Measurements from ENCODE around the gene NCKAP5.

NCKAP5 gene

DNA sequence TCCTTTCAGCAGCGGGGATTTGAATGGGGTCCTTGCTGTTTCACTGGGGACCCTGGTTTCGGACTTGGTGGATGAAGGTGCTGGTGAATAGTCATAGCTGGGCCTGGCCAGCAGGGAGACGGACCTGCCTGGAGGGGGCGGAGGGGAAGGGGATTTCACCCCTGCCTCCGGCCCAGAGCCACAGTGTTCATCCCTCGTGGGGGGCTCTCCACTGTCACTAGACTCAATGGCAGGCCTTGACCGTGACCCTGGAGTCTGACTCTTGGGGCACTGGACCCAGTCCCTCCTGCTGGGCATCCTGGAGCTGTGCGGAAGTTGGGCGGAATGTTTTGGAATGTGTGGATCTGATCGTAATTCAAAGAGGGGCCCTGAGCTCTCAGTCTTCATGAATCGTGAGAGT, 784.4 kb downstream of the NCKAP5 start:
- no peak for DNase-seq (ENCODE audit: extremely low spot score)
- POLR2A ChIA-PET, result no interaction called here
- CTCF ChIA-PET, result no interaction called here
- TF ChIP-seq CTBP1 (IDR thresholded peaks at IDR 0.05; ENCODE audit: borderline replicate concordance) (no peak), L3MBTL2 (conservative IDR thresholded peaks at IDR 0.05) (no peak), FOXA1 (IDR thresholded peaks at IDR 0.05) (no peak), SP1 (IDR thresholded peaks at IDR 0.05) (no peak), ARNT (IDR thresholded peaks at IDR 0.05) (no peak), LEF1 (IDR thresholded peaks at IDR 0.05; ENCODE audit: borderline replicate concordance) (no peak), FOXK2 (IDR thresholded peaks at IDR 0.05) (no peak), NFRKB (IDR thresholded peaks at IDR 0.05) (no peak), ZNF384 (IDR thresholded peaks at IDR 0.05) (no peak), TARDBP (IDR thresholded peaks at IDR 0.05) (no peak), ELF4 (IDR thresholded peaks at IDR 0.05) (no peak)

DNA sequence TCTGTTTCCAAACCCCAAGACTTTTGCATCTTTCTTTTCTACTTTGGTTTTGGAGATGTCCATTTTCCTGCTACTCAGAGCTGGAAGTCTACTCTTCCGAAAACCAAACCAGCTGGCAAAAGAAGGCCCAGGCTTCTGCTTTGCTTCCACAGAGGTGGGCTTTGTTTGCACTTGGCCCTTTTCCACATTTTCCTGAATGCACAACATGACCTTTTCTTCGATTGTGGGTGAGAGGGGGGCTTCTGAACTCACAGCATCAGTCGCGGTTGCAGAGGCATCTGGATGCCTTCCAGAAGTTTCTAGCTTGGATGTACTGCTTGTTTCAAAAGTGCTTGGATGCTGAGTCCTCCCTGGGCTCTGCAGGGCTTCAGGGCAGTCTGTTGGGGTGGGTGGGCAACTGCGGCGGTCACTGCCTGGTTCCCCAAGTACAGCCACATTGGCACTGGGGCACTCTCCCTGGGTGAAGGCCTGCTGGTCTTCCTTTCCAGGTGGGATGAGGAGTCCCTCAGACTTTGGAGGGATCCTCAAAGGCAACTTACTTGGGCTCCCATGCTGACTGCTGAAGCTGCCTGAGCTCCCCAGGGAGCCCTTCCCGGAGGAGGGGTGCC, 786.0 kb downstream of the NCKAP5 start:
- no peak for TF ChIP-seq CTBP1 (IDR thresholded peaks at IDR 0.05; ENCODE audit: borderline replicate concordance)
- no peak for TF ChIP-seq BHLHE40 (IDR thresholded peaks at IDR 0.05; ENCODE audit: borderline replicate concordance)
- TF ChIP-seq ELF4 (IDR thresholded peaks at IDR 0.05), result no peak
- TF ChIP-seq SP1 (IDR thresholded peaks at IDR 0.05), result no peak
- TF ChIP-seq, protein P1, sequence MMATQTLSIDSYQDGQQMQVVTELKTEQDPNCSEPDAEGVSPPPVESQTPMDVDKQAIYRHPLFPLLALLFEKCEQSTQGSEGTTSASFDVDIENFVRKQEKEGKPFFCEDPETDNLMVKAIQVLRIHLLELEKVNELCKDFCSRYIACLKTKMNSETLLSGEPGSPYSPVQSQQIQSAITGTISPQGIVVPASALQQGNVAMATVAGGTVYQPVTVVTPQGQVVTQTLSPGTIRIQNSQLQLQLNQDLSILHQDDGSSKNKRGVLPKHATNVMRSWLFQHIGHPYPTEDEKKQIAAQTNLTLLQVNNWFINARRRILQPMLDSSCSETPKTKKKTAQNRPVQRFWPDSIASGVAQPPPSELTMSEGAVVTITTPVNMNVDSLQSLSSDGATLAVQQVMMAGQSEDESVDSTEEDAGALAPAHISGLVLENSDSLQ (IDR thresholded peaks at IDR 0.05), result no peak
- TF ChIP-seq TARDBP (IDR thresholded peaks at IDR 0.05), result no peak
- no peak for TF ChIP-seq ZNF384 (IDR thresholded peaks at IDR 0.05)
- no peak for TF ChIP-seq SUZ12 (IDR thresholded peaks at IDR 0.05)
- TF ChIP-seq NFRKB (IDR thresholded peaks at IDR 0.05), result no peak
- TF ChIP-seq L3MBTL2 (conservative IDR thresholded peaks at IDR 0.05), result no peak
- TF ChIP-seq FOXM1 (IDR thresholded peaks at IDR 0.05; ENCODE audit: borderline replicate concordance), result no peak
- no peak for TF ChIP-seq FOXK2 (IDR thresholded peaks at IDR 0.05)
- no peak for TF ChIP-seq FOXA1 (IDR thresholded peaks at IDR 0.05)
- no peak for TF ChIP-seq HDGF (IDR thresholded peaks at IDR 0.05; ENCODE audit: borderline replicate concordance)
- no peak for TF ChIP-seq ARNT (IDR thresholded peaks at IDR 0.05)
- no peak for DNase-seq (ENCODE audit: extremely low spot score)
- POLR2A ChIA-PET, result no interaction called here
- CTCF ChIA-PET, result no interaction called here

DNA sequence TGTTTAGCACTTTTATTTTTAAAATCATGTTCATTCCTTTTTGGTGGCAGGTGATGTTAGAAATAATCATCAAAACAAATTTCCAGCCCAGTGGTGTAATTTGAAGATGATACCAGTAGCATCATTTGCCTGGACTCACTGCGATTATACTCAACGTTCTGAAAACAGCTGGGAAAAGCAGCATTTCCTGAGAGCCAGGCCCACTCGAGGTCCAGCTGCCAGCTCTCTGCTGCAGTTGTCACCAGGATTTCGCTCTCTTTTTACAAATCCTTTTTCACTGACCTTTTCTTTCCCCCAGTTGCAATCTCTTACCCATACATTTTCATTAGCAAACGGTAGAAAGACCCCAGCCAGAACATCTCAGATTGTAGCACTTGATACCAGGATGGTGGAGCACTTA, 787.6 kb downstream of the NCKAP5 start:
- TF ChIP-seq FOXK2 (IDR thresholded peaks at IDR 0.05), result no peak
- TF ChIP-seq, protein P1 (IDR thresholded peaks at IDR 0.05), result no peak
- TF ChIP-seq ELF4 (IDR thresholded peaks at IDR 0.05), result no peak
- no peak for TF ChIP-seq TARDBP (IDR thresholded peaks at IDR 0.05)
- no peak for TF ChIP-seq ZNF384 (IDR thresholded peaks at IDR 0.05)
- TF ChIP-seq BHLHE40 (IDR thresholded peaks at IDR 0.05; ENCODE audit: borderline replicate concordance), result no peak
- TF ChIP-seq FOXM1 (IDR thresholded peaks at IDR 0.05; ENCODE audit: borderline replicate concordance), result no peak
- no peak for TF ChIP-seq ARNT (IDR thresholded peaks at IDR 0.05)
- TF ChIP-seq L3MBTL2 (conservative IDR thresholded peaks at IDR 0.05), result no peak
- no peak for TF ChIP-seq SUZ12 (IDR thresholded peaks at IDR 0.05)
- TF ChIP-seq CTBP1 (IDR thresholded peaks at IDR 0.05; ENCODE audit: borderline replicate concordance), result no peak
- no peak for TF ChIP-seq HDGF (IDR thresholded peaks at IDR 0.05; ENCODE audit: borderline replicate concordance)
- TF ChIP-seq LEF1 (IDR thresholded peaks at IDR 0.05; ENCODE audit: borderline replicate concordance), result no peak
- no peak for TF ChIP-seq NFRKB (IDR thresholded peaks at IDR 0.05)
- no peak for TF ChIP-seq FOXA1 (IDR thresholded peaks at IDR 0.05)
- TF ChIP-seq SP1 (IDR thresholded peaks at IDR 0.05), result no peak
- POLR2A ChIA-PET, result no interaction called here
- DNase-seq (ENCODE audit: extremely low spot score), result no peak
- CTCF ChIA-PET, result no interaction called here

DNA sequence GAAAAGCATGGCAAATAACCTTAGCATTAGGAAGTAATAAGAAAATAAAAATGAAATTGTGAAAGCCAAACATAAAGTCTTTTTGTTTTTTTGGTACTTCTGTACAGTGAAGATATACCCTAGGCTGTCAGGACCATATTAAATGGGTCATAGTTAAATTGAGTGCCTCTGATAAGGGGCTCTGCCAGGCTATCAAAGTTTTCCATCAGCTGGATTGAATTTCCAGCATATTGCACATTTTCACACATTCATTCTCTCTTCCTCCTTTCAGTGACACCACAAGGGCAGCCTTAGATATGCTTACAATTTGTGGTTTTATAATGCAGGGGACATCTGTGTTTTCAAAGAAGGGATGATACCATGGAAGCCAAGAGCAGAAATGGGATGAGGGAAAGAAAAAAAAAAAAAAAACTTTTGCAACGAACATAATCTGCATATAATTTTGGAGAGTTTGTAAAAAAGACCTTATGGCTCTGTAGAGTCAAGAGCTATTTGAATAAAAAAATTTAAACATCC, 789.0 kb downstream of the NCKAP5 start:
- DNase-seq (ENCODE audit: extremely low spot score), result no peak
- TF ChIP-seq SP1 (IDR thresholded peaks at IDR 0.05) (no peak), CTBP1 (IDR thresholded peaks at IDR 0.05; ENCODE audit: borderline replicate concordance) (no peak), ZNF384 (IDR thresholded peaks at IDR 0.05) (no peak), TARDBP (IDR thresholded peaks at IDR 0.05) (no peak), BHLHE40 (IDR thresholded peaks at IDR 0.05; ENCODE audit: borderline replicate concordance) (no peak), FOXM1 (IDR thresholded peaks at IDR 0.05; ENCODE audit: borderline replicate concordance) (no peak), FOXK2 (IDR thresholded peaks at IDR 0.05) (no peak), ARNT (IDR thresholded peaks at IDR 0.05) (no peak)
- POLR2A ChIA-PET, result no interaction called here
- CTCF ChIA-PET, result interaction anchor here (0.6 to 0.7 kb wide), 2 partner anchors 38 to 1064 kb away, joined by 3 read pairs; no protein-coding TSS in a partner anchor

DNA sequence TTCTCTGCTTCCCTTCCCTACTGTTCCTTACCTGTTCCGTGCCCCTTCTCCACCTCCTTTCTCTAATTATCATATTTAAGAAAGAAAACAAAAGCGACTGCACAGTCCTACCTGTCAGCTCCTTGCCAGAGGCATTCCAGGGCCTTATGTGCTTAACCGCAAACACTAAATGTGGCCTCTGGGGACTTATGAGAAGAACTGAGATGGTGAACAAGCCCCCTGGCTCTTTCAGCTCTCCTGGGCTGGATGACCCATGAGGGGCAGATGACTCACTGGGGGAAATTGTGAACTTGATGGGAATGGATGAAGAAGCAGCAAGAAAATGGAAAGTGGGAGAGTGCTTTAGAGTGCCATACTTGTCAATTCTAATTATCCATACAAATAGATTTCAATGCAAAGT, 792.0 kb downstream of the NCKAP5 start:
- ChIA-PET POLR2A (no interaction called here), CTCF (no interaction called here)
- TF ChIP-seq ARNT (IDR thresholded peaks at IDR 0.05) (no peak), FOXK2 (IDR thresholded peaks at IDR 0.05) (no peak), NFRKB (IDR thresholded peaks at IDR 0.05) (no peak), ZNF384 (IDR thresholded peaks at IDR 0.05) (no peak), SP1 (IDR thresholded peaks at IDR 0.05) (no peak), CTBP1 (IDR thresholded peaks at IDR 0.05; ENCODE audit: borderline replicate concordance) (no peak), TARDBP (IDR thresholded peaks at IDR 0.05) (no peak), L3MBTL2 (conservative IDR thresholded peaks at IDR 0.05) (no peak), HDGF (IDR thresholded peaks at IDR 0.05; ENCODE audit: borderline replicate concordance) (no peak), FOXM1 (IDR thresholded peaks at IDR 0.05; ENCODE audit: borderline replicate concordance) (no peak), LEF1 (IDR thresholded peaks at IDR 0.05; ENCODE audit: borderline replicate concordance) (no peak), FOXA1 (IDR thresholded peaks at IDR 0.05) (no peak), SUZ12 (IDR thresholded peaks at IDR 0.05) (no peak)
- TF ChIP-seq, protein P1 (IDR thresholded peaks at IDR 0.05), result no peak
- DNase-seq (ENCODE audit: extremely low spot score), result no peak

DNA sequence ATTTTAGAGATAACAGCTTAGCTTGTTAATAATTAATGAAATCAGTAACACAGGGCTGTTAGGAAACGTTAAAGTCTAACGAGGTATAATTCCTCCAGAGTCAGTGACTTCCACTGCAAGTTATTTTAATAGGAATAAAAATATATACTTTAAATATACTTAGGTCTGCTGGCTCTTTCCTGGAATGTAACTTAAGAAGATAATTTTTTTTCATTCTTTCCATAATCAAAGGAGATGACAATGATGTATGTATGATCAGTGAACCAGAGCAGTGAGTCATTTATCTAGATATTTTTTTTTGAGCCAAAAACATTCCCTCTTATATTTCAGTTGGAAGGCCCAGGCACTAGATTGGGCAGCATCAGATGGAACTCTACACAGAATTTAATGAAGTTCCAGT, 794.1 kb downstream of the NCKAP5 start:
- no peak for TF ChIP-seq L3MBTL2 (conservative IDR thresholded peaks at IDR 0.05)
- no peak for TF ChIP-seq FOXM1 (IDR thresholded peaks at IDR 0.05; ENCODE audit: borderline replicate concordance)
- TF ChIP-seq NFRKB (IDR thresholded peaks at IDR 0.05), result no peak
- no peak for TF ChIP-seq TARDBP (IDR thresholded peaks at IDR 0.05)
- no peak for TF ChIP-seq FOXA1 (IDR thresholded peaks at IDR 0.05)
- TF ChIP-seq SUZ12 (IDR thresholded peaks at IDR 0.05), result no peak
- TF ChIP-seq SP1 (IDR thresholded peaks at IDR 0.05), result no peak
- no peak for TF ChIP-seq ZNF384 (IDR thresholded peaks at IDR 0.05)
- no peak for TF ChIP-seq ARNT (IDR thresholded peaks at IDR 0.05)
- CTCF ChIA-PET, result no interaction called here
- POLR2A ChIA-PET, result no interaction called here
- DNase-seq (ENCODE audit: extremely low spot score), result no peak

All from HEK293T (cell line).